GM21447 (cell line): ENCODE data around the gene KRTCAP3.
"Not testable (repeated sequence)": the region's sequence is repeated elsewhere in the genome, so short reads cannot be mapped to it uniquely, and the experiment has no call there.

Source experiments
- ATAC-seq: cut with Tn5 transposase; IDR thresholded peaks from one replicate; pipeline ENCODE4 v1.9.1; 2021; ENCODE audit not compliant: unreplicated experiment

The KRTCAP3 gene, protein sequence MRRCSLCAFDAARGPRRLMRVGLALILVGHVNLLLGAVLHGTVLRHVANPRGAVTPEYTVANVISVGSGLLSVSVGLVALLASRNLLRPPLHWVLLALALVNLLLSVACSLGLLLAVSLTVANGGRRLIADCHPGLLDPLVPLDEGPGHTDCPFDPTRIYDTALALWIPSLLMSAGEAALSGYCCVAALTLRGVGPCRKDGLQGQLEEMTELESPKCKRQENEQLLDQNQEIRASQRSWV

DNA sequence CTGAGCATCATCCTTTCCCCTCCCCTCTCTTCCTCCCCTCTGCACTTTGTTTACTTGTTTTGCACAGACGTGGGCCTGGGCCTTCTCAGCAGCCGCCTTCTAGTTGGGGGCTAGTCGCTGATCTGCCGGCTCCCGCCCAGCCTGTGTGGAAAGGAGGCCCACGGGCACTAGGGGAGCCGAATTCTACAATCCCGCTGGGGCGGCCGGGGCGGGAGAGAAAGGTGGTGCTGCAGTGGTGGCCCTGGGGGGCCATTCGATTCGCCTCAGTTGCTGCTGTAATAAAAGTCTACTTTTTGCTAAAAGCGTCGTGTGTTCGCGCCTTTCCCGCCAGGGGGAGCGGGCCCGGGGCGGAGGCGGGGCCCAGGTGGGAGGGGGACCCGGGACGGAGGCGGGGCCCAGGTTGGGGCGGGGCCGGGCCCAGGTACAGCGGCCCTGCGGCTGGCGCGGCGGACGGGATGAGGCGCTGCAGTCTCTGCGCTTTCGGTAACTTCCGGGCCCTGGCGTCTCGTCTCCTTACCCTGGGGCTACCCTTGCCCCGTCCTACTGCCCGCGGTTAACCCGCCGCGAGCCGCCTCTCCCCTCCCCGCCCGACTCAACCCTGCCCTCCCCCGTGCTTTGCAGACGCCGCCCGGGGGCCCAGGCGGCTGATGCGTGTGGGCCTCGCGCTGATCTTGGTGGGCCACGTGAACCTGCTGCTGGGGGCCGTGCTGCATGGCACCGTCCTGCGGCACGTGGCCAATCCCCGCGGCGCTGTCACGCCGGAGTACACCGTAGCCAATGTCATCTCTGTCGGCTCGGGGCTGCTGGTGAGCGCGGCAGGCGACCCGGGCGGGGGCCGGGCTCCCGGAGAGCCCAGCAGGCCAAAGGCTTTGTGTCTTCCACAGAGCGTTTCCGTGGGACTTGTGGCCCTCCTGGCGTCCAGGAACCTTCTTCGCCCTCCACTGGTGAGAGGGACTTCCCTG lies at the start of gene KRTCAP3:
TSS of gene KRTCAP3 (plus strand) at position 424 of the 962 bp plus-strand sequence. CDS start at position 456, 32 bp downstream.
- no peak for ATAC-seq

DNA sequence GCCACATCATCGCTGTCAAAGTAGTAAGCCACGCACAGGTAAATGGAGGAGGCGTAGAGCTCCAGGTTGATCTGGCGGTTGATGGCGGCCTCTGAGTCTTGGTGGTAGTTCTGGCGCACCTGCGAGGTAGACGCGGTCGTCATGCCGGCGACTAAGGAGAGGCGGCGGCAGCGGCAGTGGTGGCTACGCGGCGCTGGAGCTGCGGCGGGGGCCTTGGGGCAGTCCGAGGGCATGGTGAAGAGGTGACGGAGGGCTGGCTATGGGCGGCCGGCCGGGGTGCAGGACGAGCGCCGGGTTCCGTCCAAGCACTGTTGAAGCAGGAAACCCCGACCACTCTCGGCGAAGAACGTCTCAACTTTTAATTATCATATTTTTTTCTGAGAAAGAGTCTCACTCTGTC lies 49.0 kb upstream of the KRTCAP3 start:
- no peak for ATAC-seq

GRCh38 chr2:27398962-27399361 lies 43.2 kb upstream of the KRTCAP3 start:
- ATAC-seq: no peak

DNA sequence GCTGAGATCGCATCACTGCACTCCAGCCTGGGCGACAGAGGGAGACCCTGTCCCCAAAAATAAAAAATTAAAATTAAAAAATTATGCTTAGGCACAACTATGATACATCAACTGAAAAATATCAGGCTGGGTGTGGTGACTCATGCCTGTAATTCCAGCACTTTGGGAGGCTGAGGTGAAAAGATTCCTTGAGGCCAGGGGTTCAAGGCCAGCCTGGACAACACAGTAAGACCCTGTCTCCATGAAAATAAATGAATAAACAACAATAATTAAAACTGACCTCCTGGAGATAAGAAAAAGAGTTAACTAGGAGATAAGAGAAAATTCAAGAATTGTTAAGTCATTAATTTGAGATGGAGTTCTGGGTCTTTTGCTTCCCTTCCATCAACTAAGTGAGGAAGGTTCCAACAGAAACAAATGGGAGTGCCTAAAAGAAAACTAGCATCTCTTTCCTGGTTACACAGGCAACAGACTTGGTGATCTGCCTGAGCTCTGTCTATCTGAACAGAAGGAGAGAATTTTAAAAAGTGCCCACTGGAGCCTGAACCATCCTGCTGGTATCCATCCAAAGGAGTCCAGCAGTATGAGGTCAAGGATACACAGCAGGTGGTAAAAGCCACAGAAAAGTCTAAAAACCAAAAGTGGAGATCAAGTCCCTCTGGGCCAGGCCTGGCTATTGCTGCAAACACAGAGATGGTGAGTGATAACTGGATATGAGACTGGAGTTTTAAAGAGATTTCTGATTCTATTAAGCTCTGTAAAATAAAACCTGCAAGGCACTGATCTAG lies 41.6 kb upstream of the KRTCAP3 start:
- ATAC-seq: no peak

DNA sequence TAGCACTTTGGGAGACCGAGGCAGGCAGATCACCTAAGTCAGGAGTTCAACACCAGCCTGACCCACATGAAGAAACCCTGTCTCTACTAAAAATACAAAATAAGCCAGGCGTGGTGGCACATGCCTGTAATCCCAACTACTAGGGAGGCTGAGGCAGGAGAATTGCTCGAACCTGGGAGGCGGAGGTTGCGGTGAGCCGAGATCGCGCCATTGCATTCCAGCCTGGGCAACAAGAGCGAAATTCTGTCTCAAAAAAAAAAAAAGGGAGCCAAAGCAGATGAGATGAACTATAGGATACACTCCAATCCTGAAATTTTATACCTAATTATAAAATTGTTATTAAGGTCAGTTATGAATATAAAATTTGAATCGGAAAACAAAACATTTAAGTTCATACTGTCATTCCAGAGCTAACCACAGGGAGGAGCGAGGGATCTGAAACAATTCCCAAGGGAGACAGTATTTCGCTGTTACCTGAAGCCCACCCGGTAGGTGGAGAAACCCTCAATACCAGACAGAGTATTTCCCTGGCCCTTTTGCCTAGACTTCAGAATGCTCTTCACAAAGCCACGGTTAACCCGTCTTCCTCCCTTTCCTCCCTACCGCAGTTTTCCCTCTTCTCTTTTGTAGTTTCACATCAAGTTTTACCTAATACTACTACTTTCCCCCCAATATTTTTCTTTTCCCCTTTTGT lies 34.2 kb upstream of the KRTCAP3 start:
- no peak for ATAC-seq

- peak; percentile 36 for ATAC-seq
Observed at GRCh38 chr2:27408601-27409320, 33.4 kb upstream of the KRTCAP3 start.

- peak; percentile 95 for ATAC-seq
Observed at GRCh38 chr2:27409321-27410073, 32.7 kb upstream of the KRTCAP3 start, which contains the start of gene PPM1G. TSS of gene PPM1G (minus strand) at chr2:27409591. CDS start at chr2:27409422, 169 bp downstream.

- ATAC-seq: no peak
Observed at GRCh38 chr2:27412419-27413152, 29.6 kb upstream of the KRTCAP3 start.

- no peak for ATAC-seq
Observed at GRCh38 chr2:27416151-27416550, 26.0 kb upstream of the KRTCAP3 start.

GRCh38 chr2:27420996-27421395 lies 21.2 kb upstream of the KRTCAP3 start:
- ATAC-seq: no peak

DNA sequence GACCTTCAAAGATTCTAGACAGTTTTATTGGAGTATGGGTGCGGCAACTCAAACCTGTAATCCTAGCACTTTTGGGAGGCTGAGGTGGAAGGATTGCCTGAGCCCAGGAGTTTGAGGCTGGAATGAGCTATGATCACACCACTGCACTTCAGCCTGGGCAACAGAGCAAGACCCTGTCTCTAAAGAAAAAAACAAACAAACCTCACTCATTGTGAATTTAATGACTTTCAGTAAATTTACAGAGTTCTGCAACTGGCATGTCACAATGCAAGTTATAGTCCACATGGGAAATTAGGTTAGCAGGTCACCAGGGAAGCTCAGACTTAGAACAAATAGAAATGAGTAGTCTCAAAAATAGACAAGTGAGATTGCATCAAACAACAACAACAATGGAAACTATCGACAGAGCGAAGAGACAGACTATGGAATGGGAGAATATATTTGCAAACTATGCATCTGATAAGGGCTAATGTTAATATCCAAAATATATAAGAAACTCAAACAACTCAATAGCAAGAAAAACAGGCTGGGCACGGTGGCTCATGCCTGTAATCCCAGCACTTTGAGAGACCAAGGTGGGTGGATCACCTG lies 20.4 kb upstream of the KRTCAP3 start:
- ATAC-seq: no peak

DNA sequence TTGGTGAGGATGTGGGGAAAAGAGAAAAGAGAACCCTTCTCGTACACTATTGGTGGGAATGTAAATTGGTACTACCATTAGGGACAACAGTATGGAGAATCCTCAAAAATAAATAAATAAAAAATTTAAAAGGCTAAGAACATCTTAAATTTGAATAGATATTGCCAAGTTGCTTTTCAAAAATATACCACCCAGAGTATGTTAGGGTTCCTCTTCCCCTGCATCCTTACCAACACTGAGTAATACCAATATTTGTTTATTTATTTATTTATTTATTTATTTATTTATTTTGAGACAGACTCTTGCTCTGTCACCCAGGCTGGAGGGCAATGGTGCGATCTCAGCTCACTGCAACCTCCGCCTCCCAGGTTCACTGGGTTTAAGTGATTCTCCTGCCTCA lies 19.2 kb upstream of the KRTCAP3 start:
- no peak for ATAC-seq

GRCh38 chr2:27425039-27425438 lies 17.1 kb upstream of the KRTCAP3 start:
- ATAC-seq: not testable (repeated sequence)

DNA sequence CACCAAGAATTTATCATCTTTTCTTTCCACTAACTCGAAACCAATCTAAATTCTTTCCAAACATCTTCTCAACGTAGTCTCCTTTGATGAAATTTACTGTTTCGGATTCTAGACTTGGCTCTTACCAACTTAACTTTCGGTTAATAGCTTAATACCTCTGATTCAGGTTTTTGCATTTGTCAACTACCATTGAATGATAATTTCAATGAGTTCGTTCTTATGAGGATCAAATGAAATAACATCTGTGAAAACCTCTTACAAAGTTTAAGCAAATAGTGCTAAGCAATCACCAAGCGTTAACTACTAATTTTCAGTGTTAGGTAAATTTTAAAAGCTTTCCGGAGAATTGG lies 14.3 kb upstream of the KRTCAP3 start:
- no peak for ATAC-seq

DNA sequence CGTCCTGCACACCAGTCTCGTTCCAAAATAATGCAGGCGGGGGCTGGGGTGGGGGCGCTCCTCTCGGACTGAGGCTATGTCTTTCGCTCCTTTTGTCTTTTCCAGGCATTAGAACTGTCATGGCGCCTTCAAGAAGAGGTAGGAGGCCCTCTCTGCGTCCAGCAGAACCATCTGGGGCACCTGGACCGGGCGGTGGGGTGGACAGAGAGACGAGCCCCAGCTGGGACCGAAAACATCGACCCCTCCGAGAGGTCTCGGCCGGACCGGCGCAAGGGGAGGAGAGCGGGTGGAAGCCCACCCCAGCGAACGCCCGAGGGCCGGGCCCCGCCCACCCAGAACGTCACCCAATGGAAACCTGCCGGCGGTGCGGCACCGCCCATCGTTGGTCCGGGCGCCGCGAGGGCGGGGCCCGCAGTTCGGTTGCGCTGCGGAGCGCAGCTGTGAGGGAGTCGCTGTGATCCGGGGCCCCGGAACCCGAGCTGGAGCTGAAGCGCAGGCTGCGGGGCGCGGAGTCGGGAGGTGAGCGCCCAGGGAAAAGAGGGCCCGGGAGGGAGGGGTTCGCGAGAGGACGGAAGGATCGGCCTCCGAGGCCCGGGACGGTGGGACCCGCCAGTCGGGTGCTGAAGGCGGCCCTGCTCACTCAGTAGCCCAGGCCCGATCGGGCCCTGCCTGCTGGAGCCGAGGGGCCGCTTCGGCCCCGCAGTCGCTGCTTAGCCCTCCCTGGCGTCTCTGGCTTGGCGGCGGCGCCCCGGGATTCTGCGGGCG lies 13.8 kb upstream of the KRTCAP3 start, which contains the start of gene NRBP1:
TSS of gene NRBP1 (plus strand) at position 419 of the 765 bp plus-strand sequence. CDS start 4,643 bp downstream, outside the sequence.
- ATAC-seq: peak; percentile 87

- peak; percentile 67 for ATAC-seq
Observed at GRCh38 chr2:27428978-27429541, 13.1 kb upstream of the KRTCAP3 start.

GRCh38 chr2:27431395-27431794 lies 10.8 kb upstream of the KRTCAP3 start:
- ATAC-seq: no peak
